NK-92 treated with Interleukin-12 subunit alpha and Interleukin-12 subunit beta, amount 100 ng/mL, for 24 hours (cell line): ENCODE data around the gene CTBP1.

Experiments used
- DNase-seq: peaks from one replicate; lab custom pipeline; 2025; lab: John Stamatoyannopoulos, UW

CTBP1 gene

GRCh38 chr4:1249731-1250526 lies 999 bp upstream of the CTBP1 start:
- no peak for DNase-seq

GRCh38 chr4:1249148-1249730 lies 309 bp upstream of the CTBP1 start:
- peak; percentile 74 for DNase-seq

- no peak for DNase-seq
These were observed 1.1 kb downstream of the CTBP1 start for GRCh38 chr4:1247864-1248244.

- DNase-seq = no peak
These were observed 1.7 kb downstream of the CTBP1 start for GRCh38 chr4:1246901-1247863.

GRCh38 chr4:1246111-1246881 lies 2.6 kb downstream of the CTBP1 start:
- DNase-seq = no peak

- DNase-seq = no peak
These were observed 3.4 kb downstream of the CTBP1 start for GRCh38 chr4:1245481-1246051.

- DNase-seq = no peak
These were observed 3.9 kb downstream of the CTBP1 start for GRCh38 chr4:1244978-1245471.

- DNase-seq = no peak
These were observed 4.6 kb downstream of the CTBP1 start for GRCh38 chr4:1244081-1244977.

GRCh38 chr4:1243451-1244080 lies 5.4 kb downstream of the CTBP1 start:
- DNase-seq = no peak

GRCh38 chr4:1242506-1243450 lies 6.2 kb downstream of the CTBP1 start:
- no peak for DNase-seq

- no peak for DNase-seq
These were observed 6.9 kb downstream of the CTBP1 start for GRCh38 chr4:1241936-1242505.

GRCh38 chr4:1241466-1241935 lies 7.4 kb downstream of the CTBP1 start:
- no peak for DNase-seq

GRCh38 chr4:1240721-1241465 lies 8.0 kb downstream of the CTBP1 start:
- DNase-seq = no peak

- no peak for DNase-seq
These were observed 9.0 kb downstream of the CTBP1 start for GRCh38 chr4:1239950-1240307.

GRCh38 chr4:1239141-1239949 lies 9.6 kb downstream of the CTBP1 start:
- DNase-seq = no peak

- DNase-seq = no peak
These were observed 10.3 kb downstream of the CTBP1 start for GRCh38 chr4:1238676-1239000.
